Epithelial cell of esophagus (primary cell): ENCODE data around the gene PRR16.

Source experiments
- DNase-seq: peaks from one replicate; pipeline ENCODE4 v3.0.0; 2010; ENCODE audit warnings: low read depth
- H3K4me3 ChIP-seq: 2 replicates; pipeline ENCODE4 v1.5.1; 2011; ENCODE audit warnings: mild to moderate bottlenecking, low read length, control low read depth
- TF ChIP-seq, protein P1 (sequence below): IDR thresholded peaks from 2 replicates; pipeline ENCODE4 v1.5.1; 2011; ENCODE audit warnings: low read depth, mild to moderate bottlenecking, low read length, control low read depth, inconsistent platforms; ENCODE audit not compliant: insufficient read depth; ENCODE audit errors: missing control alignments

The PRR16 gene

DNA sequence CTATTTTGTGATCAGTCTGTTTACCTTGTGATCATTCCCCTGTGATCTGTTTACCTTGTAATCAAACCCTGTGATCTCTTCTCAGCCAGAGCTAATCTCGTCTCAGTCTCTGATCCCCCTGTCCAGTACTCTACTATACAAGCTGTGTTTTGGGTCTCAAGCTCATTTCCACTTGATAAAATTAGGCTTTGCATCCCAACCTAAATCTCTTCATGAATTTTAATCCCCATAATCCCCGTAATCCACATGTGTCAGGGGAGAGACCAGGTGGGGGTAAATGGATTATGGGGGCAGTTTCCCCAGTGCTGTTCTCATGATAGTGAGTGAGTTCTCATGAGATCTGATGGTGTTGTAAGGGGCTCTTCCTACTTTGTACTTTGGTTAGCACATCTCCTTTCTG, 157.2 kb downstream of the PRR16 start:
- TF ChIP-seq, protein P1, sequence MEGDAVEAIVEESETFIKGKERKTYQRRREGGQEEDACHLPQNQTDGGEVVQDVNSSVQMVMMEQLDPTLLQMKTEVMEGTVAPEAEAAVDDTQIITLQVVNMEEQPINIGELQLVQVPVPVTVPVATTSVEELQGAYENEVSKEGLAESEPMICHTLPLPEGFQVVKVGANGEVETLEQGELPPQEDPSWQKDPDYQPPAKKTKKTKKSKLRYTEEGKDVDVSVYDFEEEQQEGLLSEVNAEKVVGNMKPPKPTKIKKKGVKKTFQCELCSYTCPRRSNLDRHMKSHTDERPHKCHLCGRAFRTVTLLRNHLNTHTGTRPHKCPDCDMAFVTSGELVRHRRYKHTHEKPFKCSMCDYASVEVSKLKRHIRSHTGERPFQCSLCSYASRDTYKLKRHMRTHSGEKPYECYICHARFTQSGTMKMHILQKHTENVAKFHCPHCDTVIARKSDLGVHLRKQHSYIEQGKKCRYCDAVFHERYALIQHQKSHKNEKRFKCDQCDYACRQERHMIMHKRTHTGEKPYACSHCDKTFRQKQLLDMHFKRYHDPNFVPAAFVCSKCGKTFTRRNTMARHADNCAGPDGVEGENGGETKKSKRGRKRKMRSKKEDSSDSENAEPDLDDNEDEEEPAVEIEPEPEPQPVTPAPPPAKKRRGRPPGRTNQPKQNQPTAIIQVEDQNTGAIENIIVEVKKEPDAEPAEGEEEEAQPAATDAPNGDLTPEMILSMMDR, result no peak
- DNase-seq, result no peak
- H3K4me3 ChIP-seq, result no peak overlapping the region

DNA sequence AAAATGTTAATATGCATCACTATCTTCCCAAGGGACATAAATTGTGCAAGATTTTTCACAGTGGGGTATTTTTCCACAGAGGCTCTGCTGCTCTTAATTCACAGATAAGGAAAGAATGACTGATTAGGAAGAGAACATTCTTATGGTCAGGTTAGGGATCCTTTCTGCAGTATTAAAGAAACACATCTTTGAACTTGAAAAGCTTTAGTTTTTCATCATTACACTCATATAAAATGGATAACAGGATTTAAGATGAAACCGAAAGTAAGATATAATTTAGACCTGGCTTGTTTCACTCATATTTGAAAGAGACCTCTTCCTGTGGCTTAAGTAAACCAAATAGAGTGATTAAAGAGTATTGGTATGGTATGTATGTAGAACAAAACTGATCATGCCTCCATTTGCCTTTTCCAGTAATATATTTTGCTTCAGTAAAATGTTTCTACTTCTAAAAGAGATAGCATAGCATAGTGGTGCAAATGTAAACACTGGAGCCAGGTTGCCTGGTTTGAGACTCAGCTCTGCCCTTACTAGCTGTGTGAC, 160.0 kb downstream of the PRR16 start:
- DNase-seq, result no peak
- TF ChIP-seq, protein P1, result no peak
- H3K4me3 ChIP-seq, result no peak overlapping the region

DNA sequence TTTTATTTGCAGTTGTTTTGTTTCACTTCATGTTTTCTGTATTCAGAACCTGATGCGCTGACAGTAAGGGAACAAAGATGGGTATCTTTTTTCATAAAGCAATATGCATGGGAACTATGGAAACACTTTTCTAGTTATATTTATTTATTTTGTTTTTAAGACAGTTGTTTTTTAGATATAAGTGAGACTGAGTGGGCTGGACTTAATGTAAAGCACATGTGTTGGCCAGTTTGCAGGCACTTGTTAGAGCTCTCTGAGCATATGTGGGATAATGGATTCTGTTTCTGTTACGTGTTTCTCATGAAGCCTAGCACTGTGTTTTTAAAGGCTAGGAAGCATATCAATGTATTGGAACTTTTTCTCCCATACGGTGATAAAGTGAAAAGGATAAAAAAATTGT, 164.1 kb downstream of the PRR16 start:
- DNase-seq, result no peak
- TF ChIP-seq, protein P1, result no peak
- H3K4me3 ChIP-seq, result no peak overlapping the region

DNA sequence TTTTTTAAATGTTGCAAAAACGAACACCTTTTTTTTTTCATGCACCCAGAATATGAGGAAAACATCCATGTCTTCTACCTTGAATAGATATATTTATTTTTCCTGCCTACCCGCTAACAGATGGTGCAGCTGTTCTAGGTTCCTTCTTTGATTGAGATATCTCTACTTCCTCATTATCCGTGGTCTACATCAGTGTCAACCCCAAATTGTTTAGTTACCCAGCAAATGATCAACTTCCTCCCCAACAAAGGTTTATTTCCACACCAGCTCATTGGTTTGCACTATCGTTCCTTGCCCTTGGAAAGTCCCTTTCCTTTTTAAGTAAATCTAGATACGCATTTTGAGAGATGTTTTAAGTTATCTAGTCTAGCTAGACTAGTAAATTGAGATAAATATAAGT, 166.4 kb downstream of the PRR16 start:
- TF ChIP-seq, protein P1, result no peak
- no peak overlapping the region for H3K4me3 ChIP-seq
- DNase-seq, result no peak

DNA sequence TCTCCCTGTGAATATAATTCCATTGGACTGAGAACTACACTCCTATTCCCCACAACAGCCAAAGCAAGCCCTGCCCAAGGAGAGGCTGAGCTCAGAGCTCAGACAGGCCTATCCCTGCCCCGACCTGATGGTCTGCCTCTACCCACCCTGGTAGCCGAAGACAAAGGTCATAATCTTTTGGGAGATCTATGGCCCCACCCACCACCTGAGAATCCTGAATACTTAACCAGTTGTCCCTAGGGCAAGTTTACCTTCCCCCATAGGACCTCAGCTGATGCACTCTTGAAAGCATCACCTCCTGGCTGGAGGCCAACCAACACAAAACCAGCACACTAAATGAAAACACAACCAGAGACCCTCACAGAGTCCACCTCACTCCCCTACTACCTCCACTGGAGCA, 167.5 kb downstream of the PRR16 start:
- TF ChIP-seq, protein P1, result no peak
- no peak for DNase-seq

DNA sequence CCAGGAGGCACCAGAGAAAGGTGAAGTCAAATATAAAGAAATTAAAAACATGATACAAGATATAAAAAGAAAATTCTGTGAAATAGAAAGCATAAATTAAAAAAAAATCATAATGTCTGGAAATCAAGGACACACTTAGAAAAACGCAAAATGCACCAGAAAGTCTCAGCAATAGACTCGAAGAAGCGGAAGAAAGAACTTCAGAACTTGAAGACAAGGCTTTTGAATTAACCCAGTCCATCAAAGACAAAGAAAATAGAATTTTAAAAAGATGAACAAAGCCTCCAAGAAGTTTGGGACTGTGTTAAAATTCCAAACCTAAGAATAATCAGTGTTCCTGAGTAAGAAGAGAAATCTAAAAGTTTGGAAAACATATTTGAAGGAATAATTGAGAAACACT, 168.3 kb downstream of the PRR16 start:
- no peak overlapping the region for H3K4me3 ChIP-seq
- DNase-seq, result no peak
- TF ChIP-seq, protein P1, result no peak

More for the DNA sequence above, 167.5 kb downstream of the PRR16 start:
- H3K4me3 ChIP-seq, result no peak overlapping the region

DNA sequence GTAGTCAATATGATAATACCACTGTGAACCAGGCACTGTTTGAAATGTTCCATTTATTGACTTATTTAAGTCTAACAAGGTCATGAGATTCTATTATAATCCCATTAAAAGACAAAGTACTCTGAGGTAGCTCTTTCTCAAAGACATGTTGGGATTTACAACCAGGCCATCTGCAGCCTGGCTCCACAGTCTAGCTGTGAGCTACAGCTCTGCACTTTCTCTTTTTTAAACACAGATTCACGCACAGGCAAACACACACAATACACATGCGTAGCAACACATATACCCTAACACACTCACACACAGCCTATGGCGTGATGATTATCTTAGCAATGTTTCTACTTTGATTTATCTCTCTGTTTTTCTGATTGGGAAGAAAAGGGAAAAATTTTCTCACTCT, 174.3 kb downstream of the PRR16 start:
- TF ChIP-seq, protein P1, result no peak
- DNase-seq, result no peak
- no peak overlapping the region for H3K4me3 ChIP-seq
